Measurements from ENCODE around the gene TMCO1. TPM values are rescaled to one million over a fixed set of nuclear protein-coding genes. Genes with fewer than 3 reads are reported as not detected.
"Not testable (repeated sequence)": the region's sequence is repeated elsewhere in the genome, so short reads cannot be mapped to it uniquely, and the experiment has no call there.

Gene TMCO1
- total RNA-seq, 1 donor = 38.5 TPM

DNA sequence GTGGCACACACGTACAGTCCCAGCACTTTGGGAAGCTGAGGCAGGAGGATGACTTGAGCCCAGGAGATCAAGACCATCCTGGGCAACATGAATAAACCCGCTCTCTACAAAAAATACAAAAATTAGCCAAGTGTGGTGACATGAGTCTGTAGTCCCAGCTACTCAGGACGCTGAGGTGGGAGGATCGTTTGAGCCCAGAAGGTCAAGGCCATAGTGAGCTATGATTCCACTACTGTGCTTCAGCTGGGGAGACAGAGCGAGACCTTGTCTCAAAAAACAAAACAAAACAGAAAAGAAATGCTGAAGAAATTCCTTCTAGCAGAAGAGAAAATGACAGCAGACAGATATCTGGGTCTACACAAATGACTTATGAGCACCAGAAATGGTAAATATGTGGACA lies 80.6 kb downstream of the TMCO1 start:
- no peak for DNase-seq (ENCODE audit: low read depth in 2 of 3, low spot score in 2 of 3)

DNA sequence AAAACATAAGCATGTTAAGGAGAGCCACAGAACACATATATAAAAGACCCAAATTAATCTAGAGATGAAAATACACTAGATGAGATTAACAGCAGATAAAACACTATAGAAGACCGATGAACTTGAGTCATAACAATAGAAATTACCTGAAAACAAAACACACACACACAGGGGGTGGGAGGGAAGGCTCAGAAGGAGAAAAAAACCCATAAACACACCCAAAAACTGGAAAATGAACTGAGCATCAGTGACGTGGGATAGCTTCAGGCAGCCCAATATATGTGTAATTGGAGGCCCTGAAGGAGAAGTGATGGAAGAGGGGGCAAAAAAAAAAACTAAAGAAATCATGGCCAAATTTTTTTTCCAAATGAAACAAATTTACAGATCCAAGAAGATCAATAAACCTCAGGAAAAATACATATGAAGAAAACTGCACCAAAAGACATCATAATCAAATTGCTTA lies 81.7 kb downstream of the TMCO1 start:
- DNase-seq (ENCODE audit: low read depth in 2 of 3, low spot score in 2 of 3) = no peak

DNA sequence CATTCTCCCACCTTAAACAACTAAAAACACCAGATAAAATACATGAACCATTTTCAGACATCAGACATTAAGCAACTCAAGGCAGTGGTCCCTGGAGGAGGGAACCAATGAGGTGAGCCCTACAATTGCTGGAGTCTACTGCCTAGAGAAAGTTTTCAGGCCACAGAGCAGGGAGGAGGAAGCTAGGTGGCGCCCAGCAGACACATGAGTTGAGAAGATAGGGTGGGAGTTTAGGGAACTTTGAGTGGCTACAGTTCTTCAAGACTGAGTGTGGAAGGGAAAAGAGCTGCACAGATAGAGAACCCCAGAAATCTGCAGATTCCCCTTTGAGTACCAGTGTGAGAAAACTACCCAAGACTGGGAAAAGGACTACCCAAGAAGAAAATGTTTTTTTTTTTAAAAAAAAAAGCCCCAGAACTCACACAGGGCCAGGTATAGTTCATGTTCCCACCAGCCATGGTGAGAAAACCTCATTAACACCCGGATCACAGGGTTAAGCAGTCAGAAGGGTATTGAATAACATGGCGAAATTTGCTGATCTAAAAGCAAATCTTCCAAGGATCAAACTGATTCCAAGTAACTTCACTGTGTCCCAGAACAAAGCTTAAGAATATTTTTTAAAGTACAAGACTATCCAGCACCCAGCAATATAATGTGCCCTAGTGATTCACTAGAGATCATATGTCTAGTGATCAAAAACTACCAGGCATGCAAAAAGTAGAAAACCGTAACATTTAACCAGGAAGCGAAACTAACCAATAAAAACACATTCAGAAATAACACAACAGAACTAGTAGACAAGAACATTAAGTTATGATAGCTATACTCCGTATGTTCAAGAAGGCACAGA lies 82.3 kb downstream of the TMCO1 start:
- DNase-seq (ENCODE audit: low read depth in 2 of 3, low spot score in 2 of 3) = peak in 2 of 3 donors; percentile 36 to 48

DNA sequence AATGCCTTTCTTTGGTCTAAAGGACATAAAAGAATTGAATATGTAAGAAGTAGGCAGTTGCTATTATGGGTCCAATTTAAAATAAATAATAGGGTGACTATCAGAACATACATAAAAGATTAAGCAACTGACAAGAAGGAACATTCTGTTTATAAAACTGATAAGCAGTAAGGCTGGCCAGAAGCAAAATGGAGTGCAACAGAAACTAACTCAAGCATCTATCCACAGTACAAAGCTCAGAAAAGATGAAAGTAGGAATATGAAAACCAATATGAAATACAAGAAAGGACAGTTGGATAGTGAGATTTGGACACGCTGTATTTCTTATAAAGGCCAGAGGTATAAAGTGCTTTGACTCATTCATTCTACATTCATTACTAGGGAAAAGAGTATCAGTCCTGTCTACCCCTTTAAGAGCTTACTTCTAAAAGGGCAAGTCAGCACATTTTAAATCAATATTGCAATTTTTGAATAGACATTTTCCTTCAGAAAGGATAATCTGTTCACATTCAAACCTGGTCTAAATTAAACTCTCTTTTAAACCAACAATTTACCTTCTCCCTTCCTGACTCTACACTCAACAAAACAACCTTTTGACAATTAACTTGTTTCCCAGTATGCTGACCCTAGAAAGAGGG lies 84.7 kb downstream of the TMCO1 start:
- DNase-seq (ENCODE audit: low read depth in 2 of 3, low spot score in 2 of 3) = no peak

DNA sequence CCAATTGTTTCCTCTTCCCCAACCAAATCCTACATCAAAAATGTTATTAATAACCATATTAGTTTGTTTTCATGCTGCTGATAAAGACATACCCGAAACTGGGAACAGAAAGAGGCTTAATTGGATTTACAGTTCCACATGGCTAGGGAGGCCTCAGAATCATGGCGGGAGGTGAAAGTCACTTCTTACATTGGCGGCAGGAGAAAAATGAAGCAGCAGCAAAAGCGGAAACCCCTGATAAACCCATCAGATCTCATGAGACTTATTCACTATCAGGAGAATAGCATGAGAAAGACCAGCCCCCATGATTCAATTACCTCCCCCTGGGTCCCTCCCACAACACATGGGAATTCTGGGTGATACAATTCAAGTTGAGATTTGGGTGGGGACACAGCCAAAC lies 87.9 kb downstream of the TMCO1 start:
- not testable (repeated sequence) for DNase-seq (ENCODE audit: low read depth in 2 of 3, low spot score in 2 of 3)

DNA sequence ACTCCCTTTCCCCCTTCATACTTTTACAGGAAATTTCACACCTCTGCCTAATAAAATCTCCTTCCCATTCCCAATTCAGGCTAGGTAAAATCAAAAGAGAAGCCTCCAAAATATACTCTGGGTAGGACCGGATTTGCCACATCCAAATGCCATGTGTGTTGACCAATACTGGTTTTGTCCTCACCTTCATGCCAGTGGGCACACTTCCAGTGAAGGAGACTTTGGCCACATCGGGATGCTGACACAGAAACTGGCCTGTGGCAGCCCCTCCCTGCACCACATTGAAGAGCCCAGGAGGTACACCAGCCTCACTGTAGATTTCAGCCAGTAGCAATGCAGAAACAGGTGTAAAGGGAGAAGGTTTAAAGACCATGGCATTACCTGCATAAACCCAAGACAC lies 88.4 kb downstream of the TMCO1 start:
- no peak for DNase-seq (ENCODE audit: low read depth in 2 of 3, low spot score in 2 of 3)

DNA sequence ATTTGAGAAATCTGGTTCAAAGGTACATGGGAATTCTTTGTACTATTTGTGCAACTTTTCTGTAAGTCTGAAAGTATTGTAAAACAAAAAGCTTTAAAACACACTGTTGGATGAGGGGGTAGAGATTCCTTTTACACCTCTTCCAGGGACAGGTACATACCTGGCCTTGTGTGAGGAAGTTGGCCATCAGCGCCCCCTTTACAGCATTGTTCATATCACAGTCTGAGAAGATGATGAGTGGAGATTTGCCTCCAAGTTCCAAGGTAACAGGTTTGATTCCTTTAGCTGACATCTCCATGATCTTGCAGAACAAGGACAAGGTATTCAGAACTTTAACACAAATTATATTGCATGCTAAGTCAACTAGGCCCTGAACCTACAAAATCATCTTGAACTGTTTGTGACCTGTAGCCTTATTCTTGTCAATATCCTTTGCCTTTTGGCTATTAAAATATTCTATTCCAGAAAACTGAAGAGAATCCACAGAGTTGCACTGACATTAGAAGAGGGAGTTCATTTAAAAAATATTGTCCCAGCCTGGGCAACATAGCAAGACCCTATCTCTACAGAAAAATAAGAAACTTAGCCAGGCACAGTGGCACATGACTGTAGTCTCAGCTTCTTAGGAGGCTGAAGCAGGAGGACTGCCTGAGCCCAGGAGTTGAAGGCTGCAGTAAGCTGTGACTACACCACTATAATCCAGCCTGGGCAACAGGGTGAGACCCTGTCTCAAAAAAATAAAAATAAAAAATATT lies 89.2 kb downstream of the TMCO1 start:
- DNase-seq (ENCODE audit: low read depth in 2 of 3, low spot score in 2 of 3) = no peak

DNA sequence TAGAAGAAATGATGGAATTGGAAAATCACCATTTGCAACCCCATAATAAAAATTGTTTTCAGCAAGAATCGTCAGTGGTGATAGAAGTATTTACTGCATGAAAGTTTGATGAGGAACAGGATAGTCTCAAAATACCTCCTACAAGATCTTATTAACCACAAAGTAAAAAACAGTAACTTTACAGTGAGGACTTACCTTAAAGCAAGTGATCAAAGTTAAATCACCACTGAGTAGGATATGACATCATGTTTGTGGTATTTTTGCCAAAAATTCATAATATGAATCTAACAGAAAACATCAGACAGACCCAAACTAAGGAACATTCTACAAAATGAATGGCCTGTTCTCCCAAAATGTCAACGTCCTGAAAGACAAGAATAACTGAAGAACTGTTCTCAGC lies 90.2 kb downstream of the TMCO1 start:
- no peak for DNase-seq (ENCODE audit: low read depth in 2 of 3, low spot score in 2 of 3)

Other genes with a start within 250 kb of the TMCO1 start
- not detected for gene LRRC52, start 224.9 kb downstream of the TMCO1 start, total RNA-seq
- 71.1 TPM for gene MGST3, start 137.6 kb downstream of the TMCO1 start, total RNA-seq
- gene ALDH9A1, start 70.3 kb downstream of the TMCO1 start, total RNA-seq = 22.9 TPM
- 43.9 TPM for gene UCK2, start 58.7 kb upstream of the TMCO1 start, total RNA-seq

All from hematopoietic multipotent progenitor cell (in vitro differentiated cells).